Cerebellar cortex (tissue), 1 donor: ENCODE data around the gene SART3.

Source experiments
- DNase-seq: peaks from one replicate; pipeline ENCODE4 v3.0.0-alpha.2; 2015; ENCODE audit warnings: low spot score

Gene SART3, protein sequence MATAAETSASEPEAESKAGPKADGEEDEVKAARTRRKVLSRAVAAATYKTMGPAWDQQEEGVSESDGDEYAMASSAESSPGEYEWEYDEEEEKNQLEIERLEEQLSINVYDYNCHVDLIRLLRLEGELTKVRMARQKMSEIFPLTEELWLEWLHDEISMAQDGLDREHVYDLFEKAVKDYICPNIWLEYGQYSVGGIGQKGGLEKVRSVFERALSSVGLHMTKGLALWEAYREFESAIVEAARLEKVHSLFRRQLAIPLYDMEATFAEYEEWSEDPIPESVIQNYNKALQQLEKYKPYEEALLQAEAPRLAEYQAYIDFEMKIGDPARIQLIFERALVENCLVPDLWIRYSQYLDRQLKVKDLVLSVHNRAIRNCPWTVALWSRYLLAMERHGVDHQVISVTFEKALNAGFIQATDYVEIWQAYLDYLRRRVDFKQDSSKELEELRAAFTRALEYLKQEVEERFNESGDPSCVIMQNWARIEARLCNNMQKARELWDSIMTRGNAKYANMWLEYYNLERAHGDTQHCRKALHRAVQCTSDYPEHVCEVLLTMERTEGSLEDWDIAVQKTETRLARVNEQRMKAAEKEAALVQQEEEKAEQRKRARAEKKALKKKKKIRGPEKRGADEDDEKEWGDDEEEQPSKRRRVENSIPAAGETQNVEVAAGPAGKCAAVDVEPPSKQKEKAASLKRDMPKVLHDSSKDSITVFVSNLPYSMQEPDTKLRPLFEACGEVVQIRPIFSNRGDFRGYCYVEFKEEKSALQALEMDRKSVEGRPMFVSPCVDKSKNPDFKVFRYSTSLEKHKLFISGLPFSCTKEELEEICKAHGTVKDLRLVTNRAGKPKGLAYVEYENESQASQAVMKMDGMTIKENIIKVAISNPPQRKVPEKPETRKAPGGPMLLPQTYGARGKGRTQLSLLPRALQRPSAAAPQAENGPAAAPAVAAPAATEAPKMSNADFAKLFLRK

DNA sequence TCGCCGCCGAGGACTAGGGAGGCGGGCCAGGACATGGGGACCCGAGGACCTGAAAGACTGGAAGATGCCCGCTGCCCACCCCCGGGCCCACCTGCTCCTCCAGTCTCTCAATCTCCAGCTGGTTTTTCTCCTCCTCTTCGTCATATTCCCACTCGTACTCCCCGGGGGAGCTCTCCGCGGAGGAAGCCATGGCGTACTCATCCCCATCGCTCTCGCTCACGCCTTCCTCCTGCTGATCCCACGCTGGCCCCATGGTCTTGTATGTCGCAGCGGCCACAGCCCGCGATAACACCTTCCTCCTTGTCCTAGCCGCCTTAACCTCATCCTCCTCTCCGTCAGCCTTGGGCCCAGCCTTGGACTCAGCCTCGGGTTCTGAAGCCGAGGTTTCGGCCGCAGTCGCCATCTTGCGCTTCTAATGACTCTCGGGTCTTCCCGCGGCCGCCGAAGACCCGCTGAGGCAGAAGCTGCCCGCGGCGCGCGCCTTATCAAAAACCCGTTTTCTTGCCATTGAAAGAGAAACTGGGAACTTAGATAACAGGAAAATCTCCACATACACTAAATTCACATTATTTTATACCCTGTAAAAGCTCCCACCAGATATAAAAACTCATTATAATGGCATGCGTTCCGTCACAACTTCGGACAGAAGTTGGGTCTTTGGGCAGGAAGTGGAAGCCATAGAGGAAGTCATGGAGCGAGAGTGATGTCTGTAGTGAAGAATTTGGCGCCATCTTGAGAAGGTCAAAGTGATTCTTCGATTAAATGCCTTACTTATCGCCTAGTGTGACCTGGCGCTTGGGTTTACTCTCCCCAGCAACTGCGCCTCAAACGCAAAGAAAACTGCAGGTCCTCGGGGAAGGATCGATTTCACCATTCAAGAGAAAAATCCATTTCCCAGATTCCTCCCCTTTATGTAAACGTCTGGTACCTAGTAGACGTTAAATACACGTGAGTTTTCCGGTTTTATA is at the start of gene SART3:
Gene SART3, minus strand, starts transcription at position 422 of the 968 bp plus-strand sequence. Its CDS starts 19 bp downstream, at position 403.
- peak; percentile 96 for DNase-seq

DNA sequence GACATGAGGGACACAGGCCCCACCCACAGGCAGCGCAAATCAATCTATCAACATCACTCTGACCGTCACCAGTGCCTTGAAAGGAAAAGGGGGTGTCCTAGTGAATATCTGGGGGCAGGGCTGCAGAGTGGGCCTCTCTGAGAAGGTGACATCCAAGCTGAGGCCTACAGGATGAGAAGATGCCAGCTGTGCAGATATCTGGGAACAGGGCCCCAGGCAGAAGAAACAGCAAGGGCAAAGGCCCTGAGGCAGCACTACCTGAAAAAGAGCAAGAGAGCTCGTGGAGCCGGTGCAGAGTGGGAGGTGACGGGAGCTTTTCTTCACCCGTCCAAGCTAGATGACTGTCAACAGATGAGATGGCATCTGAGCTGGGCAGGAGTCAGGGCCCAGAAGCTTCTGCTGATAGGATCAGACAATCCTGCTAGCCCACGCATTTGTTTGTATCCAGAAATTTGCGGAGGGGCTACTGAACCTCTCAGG is 49.4 kb upstream of the SART3 start:
- DNase-seq, result no peak

DNA sequence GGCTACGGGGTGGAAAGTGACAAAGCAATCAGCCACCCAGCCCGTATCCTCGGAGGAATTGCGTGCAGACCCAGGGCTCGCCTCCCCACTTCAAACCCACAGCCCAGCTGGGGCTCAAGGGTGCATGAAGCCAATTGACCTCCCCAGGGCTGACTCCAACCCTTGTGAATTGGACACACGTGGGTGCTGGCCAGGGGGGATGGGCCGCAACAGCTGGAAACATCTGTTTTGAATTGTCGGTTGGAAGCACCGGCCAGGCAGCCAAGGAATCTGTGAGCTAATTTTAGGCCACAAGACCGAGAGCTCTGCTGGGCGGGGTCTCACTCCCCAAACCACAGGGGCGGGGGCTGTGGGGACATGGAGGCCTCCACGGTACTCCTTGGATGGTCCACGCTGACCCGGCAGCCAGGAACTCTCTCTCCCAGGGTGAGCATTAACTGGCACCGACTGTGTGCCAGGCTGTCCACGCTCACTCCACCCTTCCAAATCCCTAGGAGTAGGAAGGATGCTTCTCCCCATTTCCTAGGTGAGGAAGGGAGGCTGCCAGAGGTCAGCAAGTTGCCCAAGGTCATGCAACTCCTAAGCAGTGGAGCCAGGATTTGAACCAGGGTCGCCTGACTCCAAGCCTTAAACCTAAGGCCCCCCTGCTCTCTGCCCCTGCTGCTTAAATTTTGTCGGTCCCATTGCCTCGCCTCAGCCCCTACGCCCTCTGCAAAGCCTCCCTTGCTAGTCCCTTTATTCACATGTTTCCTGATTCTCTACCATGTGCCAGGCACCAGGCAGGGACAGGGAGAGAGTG is 48.8 kb upstream of the SART3 start:
- no peak for DNase-seq

DNA sequence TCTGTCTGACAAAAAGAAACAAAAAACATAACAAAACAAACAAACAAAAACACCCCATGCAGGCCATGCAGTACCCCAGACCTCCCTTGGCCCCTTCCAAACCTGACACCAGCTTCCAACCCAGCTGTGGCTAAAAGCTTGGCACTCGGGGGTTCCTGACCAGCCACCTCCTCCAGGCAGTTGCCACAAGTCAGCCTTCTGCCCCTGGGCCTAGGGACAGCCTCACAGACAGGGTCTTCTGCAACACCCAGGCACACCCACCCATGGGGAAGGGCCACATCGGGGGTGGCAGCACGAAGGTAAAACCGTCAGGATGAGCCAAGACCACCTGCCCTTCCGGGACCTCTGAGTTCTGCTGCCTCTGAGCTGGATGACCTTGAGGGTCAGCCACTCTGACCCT is 47.6 kb upstream of the SART3 start:
- DNase-seq, result no peak

DNA sequence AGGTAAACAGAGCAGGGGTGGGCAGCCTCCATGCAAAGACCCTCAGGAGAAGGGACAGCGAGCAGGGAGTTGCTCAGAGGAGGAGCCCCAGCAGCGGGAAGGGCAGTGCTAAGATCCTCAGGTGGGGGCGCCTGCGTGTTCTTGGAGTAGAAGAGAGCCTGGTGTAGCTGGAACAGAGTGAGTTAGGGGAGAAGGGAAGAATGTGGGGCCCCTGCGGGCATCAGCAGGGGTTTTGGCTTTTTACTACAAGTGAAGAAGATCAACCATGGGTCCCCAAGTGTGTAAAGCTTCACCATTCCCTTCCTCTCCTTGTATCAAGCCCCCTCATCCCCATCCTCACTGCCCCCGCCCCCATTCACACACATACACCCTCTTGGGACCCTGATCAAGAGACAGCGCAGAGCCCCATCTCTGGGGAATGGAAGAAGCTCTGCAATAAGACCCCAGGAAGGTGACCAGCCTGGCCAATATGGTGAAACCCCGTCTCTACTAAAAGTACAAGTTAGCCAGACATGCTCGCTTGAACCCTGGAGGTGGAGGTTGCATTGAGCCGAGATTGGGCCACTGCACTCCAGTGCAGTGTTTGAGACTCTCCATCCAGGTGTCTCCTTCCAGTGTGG is 47.1 kb upstream of the SART3 start:
- DNase-seq, result no peak

DNA sequence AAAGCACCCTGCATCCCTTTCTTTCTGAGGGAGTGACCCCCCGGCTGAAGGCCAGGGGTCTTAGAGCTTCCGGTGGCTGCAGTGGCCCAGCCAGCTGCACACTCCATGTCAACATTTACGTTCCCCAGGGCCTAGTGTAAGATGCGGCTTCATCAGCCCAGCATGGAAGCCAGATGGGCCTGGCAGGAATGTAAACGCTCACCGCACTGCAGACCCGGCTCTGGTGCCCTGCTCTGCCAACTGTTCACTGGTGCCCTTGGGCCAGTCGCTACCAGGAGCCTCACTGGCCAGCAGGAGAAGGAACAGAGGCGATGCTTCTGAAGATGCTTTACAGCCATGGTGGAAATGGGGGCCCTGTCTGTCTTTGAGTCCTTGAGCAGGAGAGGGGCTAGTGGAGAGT is 45.5 kb upstream of the SART3 start:
- DNase-seq, result no peak

DNA sequence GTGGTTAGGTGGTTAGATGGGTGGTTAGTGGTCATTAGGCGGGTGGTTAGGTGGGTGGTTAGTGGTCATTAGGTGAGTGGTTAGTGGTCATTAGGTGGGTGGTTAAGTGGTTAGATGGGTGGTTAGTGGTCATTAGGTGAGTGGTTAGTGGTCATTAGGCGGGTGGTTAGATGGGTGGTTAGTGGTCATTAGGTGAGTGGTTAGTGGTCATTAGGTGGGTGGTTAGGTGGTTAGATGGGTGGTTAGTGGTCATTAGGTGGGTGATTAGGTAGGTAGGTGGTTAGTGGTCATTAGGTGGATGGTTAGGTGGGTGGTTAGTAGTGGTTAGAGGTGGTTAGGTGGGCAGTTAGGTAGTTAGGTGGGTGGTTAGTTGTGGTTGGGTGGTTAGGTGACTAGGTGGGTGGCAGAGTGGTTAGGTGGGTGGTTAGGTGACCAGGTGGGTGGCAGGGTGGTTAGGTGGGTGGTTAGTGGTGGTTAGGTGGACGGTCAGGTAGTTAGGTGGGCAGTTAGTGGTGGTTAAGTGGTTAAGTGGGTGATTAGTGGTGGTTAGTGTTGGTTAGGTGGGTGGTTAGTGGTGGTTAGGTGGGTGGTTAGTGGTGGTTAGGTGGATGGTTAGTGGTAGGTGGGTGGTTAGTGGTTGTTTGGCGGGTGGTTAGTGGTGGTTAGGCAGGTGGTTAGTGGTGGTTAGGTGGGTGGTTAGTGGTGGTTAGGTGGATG is 44.9 kb upstream of the SART3 start:
- no peak for DNase-seq

DNA sequence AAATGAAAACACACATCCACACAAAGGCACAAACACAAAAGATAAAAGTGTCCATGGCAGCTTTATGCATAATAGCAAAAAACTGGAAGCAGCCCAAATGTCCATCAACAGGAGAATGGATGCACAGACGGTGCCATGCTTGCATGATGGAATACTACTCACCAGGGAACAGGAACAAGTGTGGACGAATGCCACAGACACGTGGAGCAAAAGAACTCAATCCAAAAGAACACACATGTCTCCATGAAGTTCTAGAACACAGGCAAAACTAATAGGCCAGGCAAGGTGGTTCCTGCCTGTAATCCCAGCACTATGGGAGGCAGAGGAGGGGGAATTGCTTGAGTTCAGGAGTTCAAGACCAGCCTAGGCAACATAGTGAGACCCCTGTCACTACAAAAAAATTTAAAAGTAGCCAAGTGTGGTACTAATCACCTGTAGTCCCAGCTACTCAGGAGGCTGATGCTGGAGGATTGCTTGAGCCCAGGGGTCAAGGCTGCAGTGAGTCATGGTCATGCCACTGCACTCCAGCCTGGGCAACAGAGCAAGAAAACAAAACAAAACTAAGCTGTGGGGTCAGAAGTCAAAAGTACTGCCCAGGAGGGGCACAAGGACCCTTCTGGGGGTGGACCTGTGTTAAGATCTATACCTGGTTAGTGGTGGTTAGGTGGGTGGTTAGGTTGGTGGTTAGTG is 44.2 kb upstream of the SART3 start:
- DNase-seq, result no peak

DNA sequence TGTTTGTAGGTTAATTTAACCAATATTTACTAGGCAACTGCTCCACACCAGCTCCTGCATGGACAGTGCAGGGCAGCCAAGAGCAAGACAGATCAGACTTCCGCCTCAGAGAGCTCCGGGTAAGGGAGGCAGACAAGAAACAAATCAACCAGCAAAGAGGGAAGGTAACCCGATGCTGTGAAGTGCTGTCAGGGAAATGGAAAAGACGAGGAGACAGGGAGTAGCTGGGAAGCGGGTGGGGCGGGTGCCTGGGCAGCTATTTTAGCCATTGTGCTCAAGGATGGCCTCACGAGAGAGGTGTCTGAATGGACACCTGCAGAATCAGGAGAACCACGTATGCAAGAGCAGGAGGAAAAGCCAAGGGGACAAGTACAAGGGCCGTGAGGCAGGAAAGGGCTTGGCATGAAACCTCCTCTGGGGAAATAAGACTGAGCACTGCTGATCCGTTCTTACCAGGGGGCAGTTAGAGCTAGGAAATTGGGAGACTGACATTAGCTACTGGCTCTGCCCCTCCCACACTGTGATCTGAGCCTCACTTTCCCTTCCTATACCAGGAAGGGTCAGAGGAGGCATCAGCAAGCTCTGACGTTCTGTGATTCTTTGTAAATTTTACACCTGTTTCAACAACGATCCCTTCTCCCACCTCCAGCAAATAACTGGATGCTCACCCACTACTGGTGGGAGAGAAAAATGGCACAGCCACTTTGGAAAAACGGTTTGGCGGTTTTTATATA is 43.4 kb upstream of the SART3 start:
- DNase-seq, result no peak

DNA sequence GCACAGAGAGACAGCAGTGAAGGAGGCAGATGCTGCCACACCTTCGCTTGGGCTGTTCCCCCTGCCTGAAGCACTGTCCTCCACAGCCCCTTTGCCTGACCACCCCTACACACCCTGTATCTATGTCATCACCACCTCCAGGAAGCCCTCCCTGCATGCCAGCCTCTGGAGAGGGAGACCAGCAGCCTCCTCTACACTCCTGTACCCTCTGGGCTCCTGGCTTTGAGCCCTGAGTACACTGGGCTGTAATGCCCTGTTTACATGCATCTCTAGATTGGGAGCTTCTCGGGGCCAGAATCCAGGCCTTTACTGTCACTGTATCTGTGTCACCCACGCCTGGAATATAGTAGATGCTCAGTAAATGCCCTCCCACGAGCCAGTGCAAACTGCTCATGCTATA is 42.8 kb upstream of the SART3 start:
- DNase-seq, result no peak

DNA sequence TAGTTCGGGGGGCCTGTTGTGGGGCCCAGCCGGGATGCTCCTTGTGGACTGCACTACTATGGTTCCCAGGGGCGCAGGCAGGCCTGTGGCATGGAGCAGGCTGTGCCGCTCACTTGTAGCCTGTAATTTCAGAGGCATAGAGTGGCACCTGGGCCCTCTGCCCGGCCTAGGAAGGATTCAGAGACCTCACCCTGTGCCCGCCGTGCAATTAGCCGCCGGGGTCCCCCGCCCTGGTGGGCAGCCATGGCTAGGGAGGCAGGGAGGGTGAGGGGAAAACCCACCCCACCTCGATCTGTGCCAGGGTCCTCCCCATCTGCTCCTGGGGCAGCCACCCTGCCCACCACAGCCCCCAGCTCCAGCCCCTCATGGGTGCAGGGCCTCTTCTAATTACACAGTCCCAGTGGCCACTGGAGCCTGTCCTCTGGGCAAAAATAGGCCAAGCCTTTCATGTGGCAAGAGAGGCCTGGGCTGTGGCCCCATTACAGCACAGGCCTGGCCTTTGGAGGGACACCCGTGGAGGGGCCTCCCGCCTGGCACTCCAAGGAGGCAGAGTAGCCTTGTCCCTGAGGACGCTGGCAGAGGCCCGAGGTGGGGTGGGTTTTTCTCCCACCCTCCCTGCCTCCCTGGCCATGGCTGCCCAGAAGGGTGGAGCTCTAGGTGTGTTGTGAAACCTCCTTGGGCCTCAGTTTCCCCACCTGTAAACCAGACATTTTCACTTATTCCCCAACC is 42.2 kb upstream of the SART3 start:
- no peak for DNase-seq

DNA sequence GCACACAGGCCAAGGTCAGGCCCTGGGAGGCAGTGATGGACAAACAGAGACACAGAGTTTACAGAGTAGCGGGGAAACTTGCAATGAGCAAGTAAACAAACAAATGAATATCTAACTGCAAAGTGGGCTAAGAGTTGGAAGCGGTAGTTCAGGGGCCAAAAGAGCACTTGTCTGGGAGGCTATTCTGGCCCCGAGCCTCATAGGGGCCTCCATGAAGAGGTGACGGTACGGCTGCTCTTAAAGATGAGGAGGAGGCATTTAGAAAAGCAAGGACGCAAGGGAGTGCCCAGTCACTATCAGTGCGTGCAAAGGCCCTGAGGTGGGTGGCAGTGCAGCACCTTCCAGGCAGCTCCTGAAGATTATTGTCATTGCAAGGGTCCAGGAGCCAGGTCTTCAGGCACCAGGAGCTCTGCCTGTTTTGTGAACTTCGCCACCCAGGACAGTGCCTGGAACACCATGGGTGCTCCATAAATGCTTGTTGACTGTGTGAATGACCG is 41.3 kb upstream of the SART3 start:
- no peak for DNase-seq

DNA sequence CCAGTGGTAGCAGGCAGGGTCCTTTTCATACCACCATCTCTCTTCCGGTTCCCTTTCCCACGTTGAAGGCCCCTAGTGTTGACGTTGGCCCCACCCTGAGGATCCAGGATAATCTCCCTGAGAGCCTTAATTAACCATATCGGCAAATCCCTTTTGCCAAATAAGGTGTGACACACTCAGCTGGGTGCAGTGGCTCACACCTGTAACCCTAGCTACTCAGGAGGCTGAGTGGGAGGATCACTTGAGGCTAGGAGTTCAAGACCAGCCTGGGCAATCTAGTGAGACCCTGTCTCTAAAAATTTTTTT is 39.7 kb upstream of the SART3 start:
- DNase-seq, result no peak

DNA sequence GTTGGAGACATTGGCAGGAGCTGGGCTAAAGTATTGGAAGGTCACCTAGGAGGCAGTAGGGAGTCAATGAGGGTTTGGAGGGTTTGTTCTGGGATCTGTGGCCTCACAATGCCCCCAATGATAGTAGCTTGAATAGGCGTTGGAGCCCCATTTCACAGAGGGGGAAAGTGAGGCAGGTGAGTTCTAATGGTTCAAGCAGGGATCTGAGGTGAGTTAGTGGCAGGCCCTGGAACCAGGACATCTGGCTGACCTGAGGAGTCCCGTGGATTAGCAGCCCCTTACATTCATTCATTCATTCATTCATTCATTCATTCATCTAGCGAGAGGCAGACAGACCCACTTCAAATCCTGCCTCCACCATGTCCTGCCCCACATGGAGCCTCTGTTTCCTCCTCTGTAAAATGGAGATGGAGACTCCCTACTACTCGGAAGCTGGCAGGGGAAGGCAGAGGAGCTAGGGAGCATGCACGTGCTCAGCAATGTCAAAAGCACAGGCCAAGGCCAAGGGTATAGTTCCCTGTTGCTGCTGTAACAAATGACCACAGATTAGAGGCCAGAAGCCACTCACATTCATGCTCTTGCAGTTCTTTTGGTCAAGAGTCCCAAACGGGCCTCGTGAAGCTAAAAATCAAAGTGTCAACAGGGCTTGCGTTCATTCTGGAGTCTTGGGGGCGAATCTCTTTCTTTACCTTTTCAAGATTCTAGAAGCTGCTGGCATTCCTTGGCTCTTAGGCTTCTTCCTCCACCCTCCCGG is 39.2 kb upstream of the SART3 start:
- DNase-seq, result no peak

DNA sequence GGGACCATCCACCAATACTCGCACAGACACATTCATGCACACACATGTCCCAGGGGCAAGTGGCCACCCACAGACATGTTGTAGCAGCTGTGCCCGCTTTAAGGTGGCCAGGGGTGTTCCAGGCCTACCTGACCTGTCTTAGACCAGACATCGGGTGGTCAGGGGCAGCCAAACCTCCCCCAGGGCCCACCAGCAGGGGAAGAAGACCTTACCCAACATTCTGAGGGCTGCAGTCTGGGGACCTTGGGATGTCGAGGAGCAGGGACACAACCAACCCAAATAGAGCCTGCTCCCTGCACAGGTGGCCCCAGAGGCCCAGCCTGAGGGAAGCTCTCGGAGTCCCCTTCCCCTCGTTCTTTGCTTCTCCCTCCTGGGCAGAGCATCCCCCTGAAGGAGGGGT is 38.6 kb upstream of the SART3 start:
- DNase-seq, result no peak

DNA sequence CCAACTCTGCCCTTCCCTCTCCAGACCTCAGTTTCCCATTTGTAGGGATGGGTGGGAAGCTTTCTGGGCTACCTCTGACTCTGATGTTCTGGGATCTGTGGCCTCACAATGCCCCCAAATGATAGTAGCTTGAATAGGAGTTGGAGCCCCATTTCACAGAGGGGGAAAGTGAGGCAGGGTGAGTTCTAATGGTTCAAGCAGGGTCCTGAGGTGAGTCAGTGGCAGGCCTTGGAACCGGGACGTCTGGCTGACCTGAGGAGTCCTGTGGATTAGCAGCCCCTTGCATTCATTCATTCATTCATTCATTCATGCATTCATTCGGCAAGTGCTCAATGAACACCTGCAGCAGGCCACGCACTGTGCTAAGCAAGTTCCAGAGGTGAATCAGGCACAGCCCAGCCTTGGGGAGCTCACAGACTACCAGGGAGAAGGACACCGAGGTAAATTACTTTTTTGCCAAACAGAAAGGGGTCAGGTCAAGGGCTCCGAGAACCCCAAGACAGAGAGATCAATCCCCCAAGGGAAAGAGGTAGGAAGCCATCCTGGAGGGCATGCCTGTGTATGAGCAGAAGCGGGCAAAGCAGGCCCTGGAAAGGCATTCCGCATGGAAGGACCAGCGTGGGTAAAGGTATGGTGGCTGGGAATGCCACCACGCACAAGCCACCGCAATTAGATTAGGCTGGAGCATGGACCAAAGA is 37.7 kb upstream of the SART3 start:
- no peak for DNase-seq
